ENCODE data around the gene TAOK3. TPM values are rescaled to one million over a fixed set of nuclear protein-coding genes. Genes with fewer than 3 reads are reported as not detected.
A peak's percentile ranks its signal among the peaks of the same experiment; 100 is the strongest.

Gene TAOK3
- total and polyA plus RNA-seq, 9 of the 15 experiments (the other 6 are each of a cell fraction or from before 2014, with no cell fraction given), result 24.3 to 83.5 (median 47.1) TPM

GRCh38 chr12:118120579-118121363, 251.9 kb downstream of the TAOK3 start (continued):
- peak; percentile 98 for TF ChIP-seq REST (IDR thresholded peaks at IDR 0.05; ENCODE audit: borderline replicate concordance)
- no peak for TF ChIP-seq REST (CRISPR knock-in tag; IDR thresholded peaks at IDR 0.05; ENCODE audit: low read depth)
- TF ChIP-seq, protein P1, sequence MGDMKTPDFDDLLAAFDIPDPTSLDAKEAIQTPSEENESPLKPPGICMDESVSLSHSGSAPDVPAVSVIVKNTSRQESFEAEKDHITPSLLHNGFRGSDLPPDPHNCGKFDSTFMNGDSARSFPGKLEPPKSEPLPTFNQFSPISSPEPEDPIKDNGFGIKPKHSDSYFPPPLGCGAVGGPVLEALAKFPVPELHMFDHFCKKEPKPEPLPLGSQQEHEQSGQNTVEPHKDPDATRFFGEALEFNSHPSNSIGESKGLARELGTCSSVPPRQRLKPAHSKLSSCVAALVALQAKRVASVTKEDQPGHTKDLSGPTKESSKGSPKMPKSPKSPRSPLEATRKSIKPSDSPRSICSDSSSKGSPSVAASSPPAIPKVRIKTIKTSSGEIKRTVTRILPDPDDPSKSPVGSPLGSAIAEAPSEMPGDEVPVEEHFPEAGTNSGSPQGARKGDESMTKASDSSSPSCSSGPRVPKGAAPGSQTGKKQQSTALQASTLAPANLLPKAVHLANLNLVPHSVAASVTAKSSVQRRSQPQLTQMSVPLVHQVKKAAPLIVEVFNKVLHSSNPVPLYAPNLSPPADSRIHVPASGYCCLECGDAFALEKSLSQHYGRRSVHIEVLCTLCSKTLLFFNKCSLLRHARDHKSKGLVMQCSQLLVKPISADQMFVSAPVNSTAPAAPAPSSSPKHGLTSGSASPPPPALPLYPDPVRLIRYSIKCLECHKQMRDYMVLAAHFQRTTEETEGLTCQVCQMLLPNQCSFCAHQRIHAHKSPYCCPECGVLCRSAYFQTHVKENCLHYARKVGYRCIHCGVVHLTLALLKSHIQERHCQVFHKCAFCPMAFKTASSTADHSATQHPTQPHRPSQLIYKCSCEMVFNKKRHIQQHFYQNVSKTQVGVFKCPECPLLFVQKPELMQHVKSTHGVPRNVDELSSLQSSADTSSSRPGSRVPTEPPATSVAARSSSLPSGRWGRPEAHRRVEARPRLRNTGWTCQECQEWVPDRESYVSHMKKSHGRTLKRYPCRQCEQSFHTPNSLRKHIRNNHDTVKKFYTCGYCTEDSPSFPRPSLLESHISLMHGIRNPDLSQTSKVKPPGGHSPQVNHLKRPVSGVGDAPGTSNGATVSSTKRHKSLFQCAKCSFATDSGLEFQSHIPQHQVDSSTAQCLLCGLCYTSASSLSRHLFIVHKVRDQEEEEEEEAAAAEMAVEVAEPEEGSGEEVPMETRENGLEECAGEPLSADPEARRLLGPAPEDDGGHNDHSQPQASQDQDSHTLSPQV (IDR thresholded peaks at IDR 0.05), result 0 out of 2 replicates have a peak, but pooled peaks have one; percentile 40
- TF ChIP-seq DPF2 (IDR thresholded peaks at IDR 0.05), result peak; percentile 76
- TF ChIP-seq VEZF1 (CRISPR knock-in tag; IDR thresholded peaks at IDR 0.05), result peak; percentile 99
- TF ChIP-seq, protein P2, sequence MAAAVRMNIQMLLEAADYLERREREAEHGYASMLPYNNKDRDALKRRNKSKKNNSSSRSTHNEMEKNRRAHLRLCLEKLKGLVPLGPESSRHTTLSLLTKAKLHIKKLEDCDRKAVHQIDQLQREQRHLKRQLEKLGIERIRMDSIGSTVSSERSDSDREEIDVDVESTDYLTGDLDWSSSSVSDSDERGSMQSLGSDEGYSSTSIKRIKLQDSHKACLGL (CRISPR knock-in tag; IDR thresholded peaks at IDR 0.05; ENCODE audit: borderline replicate concordance, poor library complexity, severe bottlenecking), result no peak
- TF ChIP-seq ELF1 (tag; IDR thresholded peaks at IDR 0.05), result peak; percentile 50
- TF ChIP-seq CC2D1A (IDR thresholded peaks at IDR 0.05), result no peak
- TF ChIP-seq, protein P3, sequence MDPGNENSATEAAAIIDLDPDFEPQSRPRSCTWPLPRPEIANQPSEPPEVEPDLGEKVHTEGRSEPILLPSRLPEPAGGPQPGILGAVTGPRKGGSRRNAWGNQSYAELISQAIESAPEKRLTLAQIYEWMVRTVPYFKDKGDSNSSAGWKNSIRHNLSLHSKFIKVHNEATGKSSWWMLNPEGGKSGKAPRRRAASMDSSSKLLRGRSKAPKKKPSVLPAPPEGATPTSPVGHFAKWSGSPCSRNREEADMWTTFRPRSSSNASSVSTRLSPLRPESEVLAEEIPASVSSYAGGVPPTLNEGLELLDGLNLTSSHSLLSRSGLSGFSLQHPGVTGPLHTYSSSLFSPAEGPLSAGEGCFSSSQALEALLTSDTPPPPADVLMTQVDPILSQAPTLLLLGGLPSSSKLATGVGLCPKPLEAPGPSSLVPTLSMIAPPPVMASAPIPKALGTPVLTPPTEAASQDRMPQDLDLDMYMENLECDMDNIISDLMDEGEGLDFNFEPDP (CRISPR knock-in tag; IDR thresholded peaks at IDR 0.05), result no peak
- TF ChIP-seq SMARCA4 (IDR thresholded peaks at IDR 0.05), result peak; percentile 54; the same call in 1 of the 2 replicates

All from K562 (cell line).